Activated B cell treated with CpG ODN at 0.5 μM for 24 hours (primary cell): ENCODE data around the gene LARGE1. TPM values are rescaled to one million over a fixed set of nuclear protein-coding genes. Genes with fewer than 3 reads are reported as not detected.
A peak's percentile ranks its signal among the peaks of the same experiment; 100 is the strongest.

Source experiments
- ATAC-seq: fragments of 200-7000 bp; cut with Tn5 transposase; one replicate; pipeline ENCODE4 v1.10.0; 2021; ENCODE audit warnings: low read depth, mild to moderate bottlenecking, moderate library complexity
- CTCF ChIA-PET: fragments of 350-600 bp; sonication (Branson Sonifier 250); formaldehyde crosslinking; loops from one replicate; lab custom pipeline; 2021; ENCODE audit warnings: antibody characterized with exemption; lab: Charles Lee
- POLR2A ChIA-PET: fragments of 350-600 bp; sonication (Branson Sonifier 250); formaldehyde crosslinking; loops from one replicate; lab custom pipeline; 2021; ENCODE audit warnings: antibody characterized with exemption; lab: Charles Lee
- DNase-seq: peaks from one replicate; pipeline ENCODE4 v3.0.0; 2022
- H3K27ac Mint-ChIP-seq: one replicate; pipeline ENCODE4 v1.8.0; 2020; ENCODE audit warnings: mixed read lengths
- H3K27me3 Mint-ChIP-seq: one replicate; pipeline ENCODE4 v1.8.0; 2021; ENCODE audit warnings: mixed read lengths
- H3K36me3 Mint-ChIP-seq: one replicate; pipeline ENCODE4 v1.8.0; 2021; ENCODE audit warnings: low read depth, mixed read lengths
- H3K4me1 Mint-ChIP-seq: one replicate; pipeline ENCODE4 v1.8.0; 2021; ENCODE audit warnings: mixed read lengths
- H3K4me3 Mint-ChIP-seq: one replicate; pipeline ENCODE4 v1.8.0; 2020; ENCODE audit warnings: mild to moderate bottlenecking, mixed read lengths
- H3K9me3 Mint-ChIP-seq: one replicate; pipeline ENCODE4 v1.8.0; 2020; ENCODE audit warnings: mixed read lengths
- CTCF ChIP-seq: fragments of 200-600 bp; IDR thresholded peaks from one replicate; pipeline ENCODE4 v1.8.0; 2022; ENCODE audit warnings: antibody characterized with exemption, mild to moderate bottlenecking
- intact Hi-C: fragments of 100-400 bp; cut with micrococcal nuclease; formaldehyde crosslinking; loops from one replicate; pipeline ENCODE4 v1.15.1; 2024
- total RNA-seq: library from RNA; stranded (reverse); gene quantifications from 2 replicates; pipeline ENCODE4 v1.2.3, GENCODE V29; 2022

LARGE1 gene
- total RNA-seq, 1 donor from 2014 or later, result 22.2 TPM

DNA sequence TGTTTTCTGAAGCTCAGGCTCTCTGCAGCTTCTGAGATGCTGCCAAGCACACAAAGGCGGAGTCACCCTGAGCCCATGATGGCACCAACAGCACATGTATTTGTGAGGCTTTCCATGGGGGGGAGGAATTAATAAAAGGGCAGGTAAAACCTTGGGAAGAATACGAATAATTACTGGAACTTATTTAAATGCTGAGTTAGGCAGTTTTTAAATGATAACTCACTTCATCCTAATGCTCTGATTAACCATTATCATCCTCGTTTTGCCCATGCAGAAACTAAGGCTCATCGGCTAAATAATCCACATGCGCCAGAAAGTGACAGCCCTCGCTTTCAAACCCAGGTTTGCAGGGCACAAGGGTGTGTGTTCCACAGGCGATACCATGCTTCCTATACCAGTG lies 35.4 kb downstream of the LARGE1 start:
- H3K9me3 Mint-ChIP-seq, result no peaks in the 10 kb centered on the region
- intact Hi-C loops, result no loop called here
- POLR2A ChIA-PET, result no interaction called here
- CTCF ChIA-PET, result no interaction called here
- DNase-seq (no peak), ATAC-seq (no peak)
- no peak for TF ChIP-seq CTCF
- no peaks in the 10 kb centered on the region for H3K36me3 Mint-ChIP-seq
- peaks cover 46% of the 10 kb centered on the region for H3K4me1 Mint-ChIP-seq
- H3K4me3 Mint-ChIP-seq, result no peak overlapping the region
- H3K27ac Mint-ChIP-seq, result no peak overlapping the region
- H3K27me3 Mint-ChIP-seq, result no peaks in the 10 kb centered on the region

DNA sequence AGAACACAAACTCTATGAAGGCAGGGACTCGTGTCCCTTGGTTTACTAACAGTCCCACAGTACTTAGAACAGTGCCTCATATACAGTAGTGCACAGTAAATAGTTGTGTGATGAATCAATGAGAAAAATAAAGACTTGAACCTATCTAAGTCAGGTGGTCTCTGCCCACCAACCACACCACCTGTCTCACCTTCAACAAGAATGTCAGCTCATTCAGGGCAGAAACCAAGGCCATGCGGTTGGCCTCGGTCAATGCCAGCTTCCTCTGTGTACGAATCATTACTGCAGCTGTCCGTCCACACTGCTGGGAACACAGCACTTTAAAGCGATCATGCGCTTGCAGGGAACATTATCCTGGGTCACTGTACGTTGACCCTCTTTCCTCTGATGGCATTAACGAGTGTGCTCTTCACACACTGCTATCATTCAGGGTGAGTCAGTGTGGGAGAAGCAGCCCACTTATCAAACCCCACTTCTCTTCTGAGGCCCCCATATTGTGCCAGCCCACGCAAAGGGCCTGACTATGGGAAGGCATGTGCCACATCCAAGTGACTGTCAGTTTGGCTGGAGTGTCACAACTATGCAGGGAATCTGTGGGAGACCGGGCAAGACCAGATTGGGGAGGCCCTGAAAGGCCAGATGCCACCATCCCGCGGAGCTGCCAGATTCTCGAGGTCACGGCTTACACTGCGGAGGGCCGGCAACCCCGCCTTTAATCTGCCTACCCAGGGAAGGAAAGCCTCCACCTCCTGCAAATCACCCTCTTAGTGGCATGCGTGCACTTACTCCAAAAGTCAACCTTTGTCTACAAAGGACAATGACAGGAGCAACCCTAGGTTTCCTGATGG lies 36.1 kb downstream of the LARGE1 start:
- POLR2A ChIA-PET, result no interaction called here
- CTCF ChIA-PET, result no interaction called here
- ATAC-seq (no peak), DNase-seq (no peak)
- TF ChIP-seq CTCF, result no peak
- H3K9me3 Mint-ChIP-seq, result no peaks in the 10 kb centered on the region
- no peak overlapping the region for H3K27ac Mint-ChIP-seq
- H3K4me3 Mint-ChIP-seq, result no peak overlapping the region
- no peaks in the 10 kb centered on the region for H3K36me3 Mint-ChIP-seq
- intact Hi-C loops, result no loop called here
- H3K4me1 Mint-ChIP-seq, result peaks cover 39% of the 10 kb centered on the region
- H3K27me3 Mint-ChIP-seq, result no peaks in the 10 kb centered on the region

DNA sequence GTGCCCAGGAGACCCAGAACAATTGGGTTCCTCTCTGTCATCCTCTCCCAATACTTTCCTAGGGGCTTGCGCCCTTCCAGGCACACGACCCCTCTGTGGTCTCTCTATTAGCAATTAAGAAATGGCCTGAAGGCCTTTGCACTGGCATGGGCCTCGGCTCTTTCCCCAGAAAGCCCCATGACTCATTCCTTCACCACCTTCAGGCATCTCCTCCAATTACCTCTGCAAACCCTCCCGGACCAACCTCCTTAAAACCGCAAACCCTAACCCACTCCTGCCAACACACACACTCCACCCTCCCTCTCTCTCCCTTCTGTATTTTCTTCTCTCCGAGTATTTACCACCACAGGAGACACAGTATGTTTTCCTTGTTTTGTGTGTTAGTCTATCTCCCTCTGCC lies 36.7 kb downstream of the LARGE1 start:
- Mint-ChIP-seq H3K4me3 (no peak overlapping the region), H3K9me3 (no peaks in the 10 kb centered on the region), H3K36me3 (no peaks in the 10 kb centered on the region), H3K27ac (no peak overlapping the region), H3K27me3 (no peaks in the 10 kb centered on the region), H3K4me1 (peaks cover 33% of the 10 kb centered on the region)
- POLR2A ChIA-PET, result no interaction called here
- intact Hi-C loops, result no loop called here
- ATAC-seq, result peak; percentile 64
- CTCF ChIA-PET, result no interaction called here
- DNase-seq, result no peak
- no peak for TF ChIP-seq CTCF

- Mint-ChIP-seq H3K9me3 (no peaks in the 10 kb centered on the region), H3K4me3 (no peak overlapping the region), H3K4me1 (peaks cover 29% of the 10 kb centered on the region), H3K27me3 (no peaks in the 10 kb centered on the region), H3K36me3 (no peaks in the 10 kb centered on the region), H3K27ac (no peak overlapping the region)
- no peak for ATAC-seq
- CTCF ChIA-PET, result no interaction called here
- no peak for TF ChIP-seq CTCF
- POLR2A ChIA-PET, result no interaction called here
- intact Hi-C loops, result no loop called here
- no peak for DNase-seq
These were observed 37.3 kb downstream of the LARGE1 start for GRCh38 chr22:33882991-33883390.

- CTCF ChIA-PET, result no interaction called here
- ATAC-seq (no peak), DNase-seq (no peak)
- no peak for TF ChIP-seq CTCF
- Mint-ChIP-seq H3K9me3 (no peaks in the 10 kb centered on the region), H3K4me3 (no peak overlapping the region), H3K27me3 (no peaks in the 10 kb centered on the region), H3K4me1 (peaks cover 23% of the 10 kb centered on the region), H3K36me3 (no peaks in the 10 kb centered on the region), H3K27ac (no peak overlapping the region)
- intact Hi-C loops, result no loop called here
- POLR2A ChIA-PET, result interaction anchor here (0.6 kb wide), 1 partner anchor 29 kb away, joined by 9 read pairs; no protein-coding TSS in a partner anchor
These were observed 39.3 kb downstream of the LARGE1 start for GRCh38 chr22:33880986-33881385.
